ENCODE results near the gene DBP.

The DBP gene

DNA sequence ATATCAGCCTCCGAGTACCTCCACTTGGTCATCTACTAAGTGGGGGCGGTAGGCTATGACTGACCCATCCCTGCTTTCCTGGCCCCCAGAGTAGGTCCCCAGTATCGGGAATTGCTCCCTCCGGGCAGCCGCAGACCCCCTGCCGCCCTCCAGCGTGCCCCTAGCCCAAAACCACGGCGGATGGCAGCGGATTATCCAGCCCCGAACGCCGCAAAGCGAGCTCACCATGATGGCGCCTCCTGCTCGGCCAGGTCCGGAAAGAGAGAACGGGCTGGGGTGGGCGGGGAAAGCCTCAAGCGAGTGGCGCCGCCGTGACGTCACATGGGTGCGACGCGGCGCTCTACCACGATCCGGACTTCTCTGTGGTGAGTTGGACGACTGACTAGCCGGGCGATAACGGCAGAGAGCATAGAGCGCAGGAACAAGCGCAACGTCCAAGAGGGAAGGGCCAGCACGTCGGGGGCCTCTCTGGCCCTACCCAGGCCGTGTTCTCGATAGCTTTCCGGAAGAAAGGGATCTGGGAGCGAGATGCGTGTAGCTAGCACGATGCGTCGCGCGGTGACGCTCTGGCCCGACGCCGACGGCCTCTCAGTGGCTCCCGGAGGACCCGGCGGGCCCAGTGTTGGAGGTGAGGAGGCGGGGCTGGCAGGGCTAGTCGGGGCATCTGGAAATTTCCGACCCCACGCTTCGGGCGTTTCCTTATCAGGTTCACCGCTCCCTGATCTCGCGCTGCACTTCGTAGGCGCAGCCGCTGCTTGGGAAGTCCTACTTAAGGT is 18.1 kb downstream of the DBP start, which contains the start of the genes RPL18 and SPHK2 (continued):
- TF ChIP-seq, protein P1, sequence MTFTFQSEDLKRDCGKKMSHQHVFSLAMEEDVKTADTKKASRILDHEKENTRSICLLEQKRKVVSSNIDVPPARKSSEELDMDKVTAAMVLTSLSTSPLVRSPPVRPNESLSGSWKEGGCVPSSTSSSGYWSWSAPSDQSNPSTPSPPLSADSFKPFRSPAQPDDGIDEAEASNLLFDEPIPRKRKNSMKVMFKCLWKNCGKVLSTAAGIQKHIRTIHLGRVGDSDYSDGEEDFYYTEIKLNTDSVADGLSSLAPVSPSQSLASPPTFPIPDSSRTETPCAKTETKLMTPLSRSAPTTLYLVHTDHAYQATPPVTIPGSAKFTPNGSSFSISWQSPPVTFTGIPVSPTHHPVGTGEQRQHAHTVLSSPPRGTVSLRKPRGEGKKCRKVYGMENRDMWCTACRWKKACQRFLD (tag by site-specific recombination; IDR thresholded peaks at IDR 0.05): no peak
- TF ChIP-seq ZNF10 (tag by site-specific recombination; IDR thresholded peaks at IDR 0.05): peak; percentile 99
- TF ChIP-seq ZNF785 (tag by site-specific recombination; IDR thresholded peaks at IDR 0.05): peak; percentile 76; the same call in 1 of the 2 replicates
- peak; percentile 75 for TF ChIP-seq ZSCAN23 (tag by site-specific recombination; IDR thresholded peaks at IDR 0.05)
- TF ChIP-seq, protein P2, sequence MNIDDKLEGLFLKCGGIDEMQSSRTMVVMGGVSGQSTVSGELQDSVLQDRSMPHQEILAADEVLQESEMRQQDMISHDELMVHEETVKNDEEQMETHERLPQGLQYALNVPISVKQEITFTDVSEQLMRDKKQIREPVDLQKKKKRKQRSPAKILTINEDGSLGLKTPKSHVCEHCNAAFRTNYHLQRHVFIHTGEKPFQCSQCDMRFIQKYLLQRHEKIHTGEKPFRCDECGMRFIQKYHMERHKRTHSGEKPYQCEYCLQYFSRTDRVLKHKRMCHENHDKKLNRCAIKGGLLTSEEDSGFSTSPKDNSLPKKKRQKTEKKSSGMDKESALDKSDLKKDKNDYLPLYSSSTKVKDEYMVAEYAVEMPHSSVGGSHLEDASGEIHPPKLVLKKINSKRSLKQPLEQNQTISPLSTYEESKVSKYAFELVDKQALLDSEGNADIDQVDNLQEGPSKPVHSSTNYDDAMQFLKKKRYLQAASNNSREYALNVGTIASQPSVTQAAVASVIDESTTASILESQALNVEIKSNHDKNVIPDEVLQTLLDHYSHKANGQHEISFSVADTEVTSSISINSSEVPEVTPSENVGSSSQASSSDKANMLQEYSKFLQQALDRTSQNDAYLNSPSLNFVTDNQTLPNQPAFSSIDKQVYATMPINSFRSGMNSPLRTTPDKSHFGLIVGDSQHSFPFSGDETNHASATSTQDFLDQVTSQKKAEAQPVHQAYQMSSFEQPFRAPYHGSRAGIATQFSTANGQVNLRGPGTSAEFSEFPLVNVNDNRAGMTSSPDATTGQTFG (tag by site-specific recombination; IDR thresholded peaks at IDR 0.05; ENCODE audit: borderline replicate concordance): peak; percentile 47; the same call in 1 of the 2 replicates
- TF ChIP-seq, protein P3, sequence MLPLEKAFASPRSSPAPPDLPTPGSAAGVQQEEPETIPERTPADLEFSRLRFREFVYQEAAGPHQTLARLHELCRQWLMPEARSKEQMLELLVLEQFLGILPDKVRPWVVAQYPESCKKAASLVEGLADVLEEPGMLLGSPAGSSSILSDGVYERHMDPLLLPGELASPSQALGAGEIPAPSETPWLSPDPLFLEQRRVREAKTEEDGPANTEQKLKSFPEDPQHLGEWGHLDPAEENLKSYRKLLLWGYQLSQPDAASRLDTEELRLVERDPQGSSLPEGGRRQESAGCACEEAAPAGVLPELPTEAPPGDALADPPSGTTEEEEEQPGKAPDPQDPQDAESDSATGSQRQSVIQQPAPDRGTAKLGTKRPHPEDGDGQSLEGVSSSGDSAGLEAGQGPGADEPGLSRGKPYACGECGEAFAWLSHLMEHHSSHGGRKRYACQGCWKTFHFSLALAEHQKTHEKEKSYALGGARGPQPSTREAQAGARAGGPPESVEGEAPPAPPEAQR (tag by site-specific recombination; IDR thresholded peaks at IDR 0.05): peak; percentile 91; the same call in 1 of the 2 replicates
- peak; percentile 93 for TF ChIP-seq SP7 (tag by site-specific recombination; IDR thresholded peaks at IDR 0.05)
- peak; percentile 42; the same call in 1 of the 2 replicates for TF ChIP-seq ZBTB7A (tag by site-specific recombination; IDR thresholded peaks at IDR 0.05; ENCODE audit: low read depth)
- TF ChIP-seq KLF9 (tag by site-specific recombination; IDR thresholded peaks at IDR 0.05; ENCODE audit: low read depth): peak; percentile 87
- TF ChIP-seq ZNF146 (tag by site-specific recombination; IDR thresholded peaks at IDR 0.05): peak; percentile 67; the same call in 1 of the 2 replicates
- TF ChIP-seq, protein P4, sequence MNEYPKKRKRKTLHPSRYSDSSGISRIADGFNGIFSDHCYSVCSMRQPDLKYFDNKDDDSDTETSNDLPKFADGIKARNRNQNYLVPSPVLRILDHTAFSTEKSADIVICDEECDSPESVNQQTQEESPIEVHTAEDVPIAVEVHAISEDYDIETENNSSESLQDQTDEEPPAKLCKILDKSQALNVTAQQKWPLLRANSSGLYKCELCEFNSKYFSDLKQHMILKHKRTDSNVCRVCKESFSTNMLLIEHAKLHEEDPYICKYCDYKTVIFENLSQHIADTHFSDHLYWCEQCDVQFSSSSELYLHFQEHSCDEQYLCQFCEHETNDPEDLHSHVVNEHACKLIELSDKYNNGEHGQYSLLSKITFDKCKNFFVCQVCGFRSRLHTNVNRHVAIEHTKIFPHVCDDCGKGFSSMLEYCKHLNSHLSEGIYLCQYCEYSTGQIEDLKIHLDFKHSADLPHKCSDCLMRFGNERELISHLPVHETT (tag by site-specific recombination; IDR thresholded peaks at IDR 0.05): peak; percentile 98
- TF ChIP-seq ZBTB8A (tag by site-specific recombination; IDR thresholded peaks at IDR 0.05): peak; percentile 71; the same call in 1 of the 2 replicates
- peak; percentile 37 for TF ChIP-seq ZNF394 (tag by site-specific recombination; IDR thresholded peaks at IDR 0.05; ENCODE audit: borderline replicate concordance)
- peak; percentile 38; the same call in 1 of the 2 replicates for TF ChIP-seq ZNF558 (tag by site-specific recombination; IDR thresholded peaks at IDR 0.05)
- no peak for TF ChIP-seq SETDB1 (IDR thresholded peaks at IDR 0.05; ENCODE audit: insufficient read length, low read length)
- TF ChIP-seq, protein P5, sequence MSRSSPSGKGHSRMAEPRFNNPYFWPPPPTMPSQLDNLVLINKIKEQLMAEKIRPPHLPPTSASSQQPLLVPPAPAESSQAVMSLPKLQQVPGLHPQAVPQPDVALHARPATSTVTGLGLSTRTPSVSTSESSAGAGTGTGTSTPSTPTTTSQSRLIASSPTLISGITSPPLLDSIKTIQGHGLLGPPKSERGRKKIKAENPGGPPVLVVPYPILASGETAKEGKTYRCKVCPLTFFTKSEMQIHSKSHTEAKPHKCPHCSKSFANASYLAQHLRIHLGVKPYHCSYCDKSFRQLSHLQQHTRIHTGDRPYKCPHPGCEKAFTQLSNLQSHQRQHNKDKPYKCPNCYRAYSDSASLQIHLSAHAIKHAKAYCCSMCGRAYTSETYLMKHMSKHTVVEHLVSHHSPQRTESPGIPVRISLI (tag by site-specific recombination; IDR thresholded peaks at IDR 0.05): no peak
- TF ChIP-seq, protein P6, sequence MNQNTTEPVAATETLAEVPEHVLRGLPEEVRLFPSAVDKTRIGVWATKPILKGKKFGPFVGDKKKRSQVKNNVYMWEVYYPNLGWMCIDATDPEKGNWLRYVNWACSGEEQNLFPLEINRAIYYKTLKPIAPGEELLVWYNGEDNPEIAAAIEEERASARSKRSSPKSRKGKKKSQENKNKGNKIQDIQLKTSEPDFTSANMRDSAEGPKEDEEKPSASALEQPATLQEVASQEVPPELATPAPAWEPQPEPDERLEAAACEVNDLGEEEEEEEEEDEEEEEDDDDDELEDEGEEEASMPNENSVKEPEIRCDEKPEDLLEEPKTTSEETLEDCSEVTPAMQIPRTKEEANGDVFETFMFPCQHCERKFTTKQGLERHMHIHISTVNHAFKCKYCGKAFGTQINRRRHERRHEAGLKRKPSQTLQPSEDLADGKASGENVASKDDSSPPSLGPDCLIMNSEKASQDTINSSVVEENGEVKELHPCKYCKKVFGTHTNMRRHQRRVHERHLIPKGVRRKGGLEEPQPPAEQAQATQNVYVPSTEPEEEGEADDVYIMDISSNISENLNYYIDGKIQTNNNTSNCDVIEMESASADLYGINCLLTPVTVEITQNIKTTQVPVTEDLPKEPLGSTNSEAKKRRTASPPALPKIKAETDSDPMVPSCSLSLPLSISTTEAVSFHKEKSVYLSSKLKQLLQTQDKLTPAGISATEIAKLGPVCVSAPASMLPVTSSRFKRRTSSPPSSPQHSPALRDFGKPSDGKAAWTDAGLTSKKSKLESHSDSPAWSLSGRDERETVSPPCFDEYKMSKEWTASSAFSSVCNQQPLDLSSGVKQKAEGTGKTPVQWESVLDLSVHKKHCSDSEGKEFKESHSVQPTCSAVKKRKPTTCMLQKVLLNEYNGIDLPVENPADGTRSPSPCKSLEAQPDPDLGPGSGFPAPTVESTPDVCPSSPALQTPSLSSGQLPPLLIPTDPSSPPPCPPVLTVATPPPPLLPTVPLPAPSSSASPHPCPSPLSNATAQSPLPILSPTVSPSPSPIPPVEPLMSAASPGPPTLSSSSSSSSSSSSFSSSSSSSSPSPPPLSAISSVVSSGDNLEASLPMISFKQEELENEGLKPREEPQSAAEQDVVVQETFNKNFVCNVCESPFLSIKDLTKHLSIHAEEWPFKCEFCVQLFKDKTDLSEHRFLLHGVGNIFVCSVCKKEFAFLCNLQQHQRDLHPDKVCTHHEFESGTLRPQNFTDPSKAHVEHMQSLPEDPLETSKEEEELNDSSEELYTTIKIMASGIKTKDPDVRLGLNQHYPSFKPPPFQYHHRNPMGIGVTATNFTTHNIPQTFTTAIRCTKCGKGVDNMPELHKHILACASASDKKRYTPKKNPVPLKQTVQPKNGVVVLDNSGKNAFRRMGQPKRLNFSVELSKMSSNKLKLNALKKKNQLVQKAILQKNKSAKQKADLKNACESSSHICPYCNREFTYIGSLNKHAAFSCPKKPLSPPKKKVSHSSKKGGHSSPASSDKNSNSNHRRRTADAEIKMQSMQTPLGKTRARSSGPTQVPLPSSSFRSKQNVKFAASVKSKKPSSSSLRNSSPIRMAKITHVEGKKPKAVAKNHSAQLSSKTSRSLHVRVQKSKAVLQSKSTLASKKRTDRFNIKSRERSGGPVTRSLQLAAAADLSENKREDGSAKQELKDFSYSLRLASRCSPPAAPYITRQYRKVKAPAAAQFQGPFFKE (tag by site-specific recombination; IDR thresholded peaks at IDR 0.05; ENCODE audit: borderline replicate concordance): no peak
- TF ChIP-seq ZNF391 (tag by site-specific recombination; IDR thresholded peaks at IDR 0.05; ENCODE audit: borderline replicate concordance, low read depth): peak; percentile 78; the same call in 1 of the 2 replicates
- TF ChIP-seq, protein P7, sequence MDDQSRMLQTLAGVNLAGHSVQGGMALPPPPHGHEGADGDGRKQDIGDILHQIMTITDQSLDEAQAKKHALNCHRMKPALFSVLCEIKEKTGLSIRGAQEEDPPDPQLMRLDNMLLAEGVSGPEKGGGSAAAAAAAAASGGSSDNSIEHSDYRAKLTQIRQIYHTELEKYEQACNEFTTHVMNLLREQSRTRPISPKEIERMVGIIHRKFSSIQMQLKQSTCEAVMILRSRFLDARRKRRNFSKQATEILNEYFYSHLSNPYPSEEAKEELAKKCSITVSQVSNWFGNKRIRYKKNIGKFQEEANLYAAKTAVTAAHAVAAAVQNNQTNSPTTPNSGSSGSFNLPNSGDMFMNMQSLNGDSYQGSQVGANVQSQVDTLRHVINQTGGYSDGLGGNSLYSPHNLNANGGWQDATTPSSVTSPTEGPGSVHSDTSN (CRISPR knock-in tag; IDR thresholded peaks at IDR 0.05): peak; percentile 92
- TF ChIP-seq, protein P8, sequence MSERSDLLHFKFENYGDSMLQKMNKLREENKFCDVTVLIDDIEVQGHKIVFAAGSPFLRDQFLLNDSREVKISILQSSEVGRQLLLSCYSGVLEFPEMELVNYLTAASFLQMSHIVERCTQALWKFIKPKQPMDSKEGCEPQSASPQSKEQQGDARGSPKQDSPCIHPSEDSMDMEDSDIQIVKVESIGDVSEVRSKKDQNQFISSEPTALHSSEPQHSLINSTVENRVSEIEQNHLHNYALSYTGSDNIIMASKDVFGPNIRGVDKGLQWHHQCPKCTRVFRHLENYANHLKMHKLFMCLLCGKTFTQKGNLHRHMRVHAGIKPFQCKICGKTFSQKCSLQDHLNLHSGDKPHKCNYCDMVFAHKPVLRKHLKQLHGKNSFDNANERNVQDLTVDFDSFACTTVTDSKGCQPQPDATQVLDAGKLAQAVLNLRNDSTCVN (tag by site-specific recombination; optimal IDR thresholded peaks at IDR 0.05): peak; percentile 51
- no peak for TF ChIP-seq ZNF529 (tag by site-specific recombination; IDR thresholded peaks at IDR 0.05; ENCODE audit: insufficient replicate concordance)
